HG02970 (cell line): ENCODE measurements around the gene CARD14.

Experiments
- ATAC-seq: cut with Tn5 transposase; IDR thresholded peaks from one replicate; pipeline ENCODE4 v1.9.1; 2021; ENCODE audit warnings: mild to moderate bottlenecking, moderate library complexity, moderate number of reproducible peaks; ENCODE audit not compliant: unreplicated experiment, low FRiP score

Gene CARD14

GRCh38 chr17:80208050-80208449 lies 38.2 kb downstream of the CARD14 start:
- no peak for ATAC-seq

DNA sequence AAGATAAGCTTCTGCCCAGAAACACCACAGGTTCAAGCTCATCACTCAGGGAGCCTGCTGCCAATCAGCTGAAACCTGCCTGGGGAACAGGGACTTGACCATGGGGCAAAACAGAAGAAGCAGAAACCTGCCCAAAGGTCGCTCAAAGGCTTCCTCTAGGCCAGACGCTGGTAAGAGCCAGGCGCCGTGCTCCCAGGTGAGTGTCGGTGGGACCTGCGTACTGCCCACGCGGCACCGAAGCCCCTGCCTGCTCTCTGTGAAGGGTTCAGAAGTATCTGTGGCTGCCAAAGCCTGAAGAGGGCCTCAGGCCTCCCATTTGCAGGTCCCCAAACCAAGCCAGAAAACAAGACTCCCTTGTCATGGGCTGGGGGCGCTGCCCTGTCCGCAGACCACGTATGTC lies 39.9 kb downstream of the CARD14 start:
- ATAC-seq = no peak

DNA sequence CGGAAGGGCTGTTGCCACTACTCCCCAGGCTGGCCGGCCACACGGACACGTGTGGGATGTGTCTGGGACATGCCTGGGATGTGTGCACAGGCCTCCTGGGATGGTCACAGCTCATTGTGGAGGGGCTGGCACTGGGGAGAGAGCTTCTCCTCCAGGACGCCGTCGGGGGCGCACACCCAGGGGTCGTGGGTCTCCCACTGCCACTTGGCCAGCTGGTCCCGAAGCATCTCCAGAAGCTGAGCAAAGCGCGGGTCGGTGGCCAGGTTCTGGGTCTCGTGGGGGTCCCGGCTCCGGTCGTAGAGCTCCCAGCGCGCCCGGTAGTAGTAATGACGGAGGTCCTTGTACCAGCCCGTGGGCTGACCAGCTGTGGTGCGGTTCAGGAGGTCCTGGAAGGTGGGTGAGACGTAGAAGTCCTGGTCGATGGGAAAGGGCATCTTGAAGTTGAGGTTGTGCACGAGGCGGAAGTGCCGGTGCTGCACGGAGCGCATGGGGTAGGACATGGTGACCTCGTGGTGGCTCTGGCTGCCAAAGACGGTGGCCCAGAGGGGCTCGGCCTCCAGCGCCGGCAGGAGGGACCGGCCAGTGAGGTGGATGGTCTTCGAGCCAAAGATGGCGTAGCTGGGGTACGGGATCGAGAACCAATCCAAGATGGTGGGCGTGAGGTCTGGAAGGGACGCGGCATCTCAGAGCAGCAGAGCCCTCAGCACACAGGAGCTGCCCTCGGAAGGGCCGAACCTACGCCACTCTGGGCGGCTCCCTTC lies 40.7 kb downstream of the CARD14 start:
- no peak for ATAC-seq

- no peak for ATAC-seq
Measured at GRCh38 chr17:80212109-80212508, 42.3 kb downstream of the CARD14 start.

DNA sequence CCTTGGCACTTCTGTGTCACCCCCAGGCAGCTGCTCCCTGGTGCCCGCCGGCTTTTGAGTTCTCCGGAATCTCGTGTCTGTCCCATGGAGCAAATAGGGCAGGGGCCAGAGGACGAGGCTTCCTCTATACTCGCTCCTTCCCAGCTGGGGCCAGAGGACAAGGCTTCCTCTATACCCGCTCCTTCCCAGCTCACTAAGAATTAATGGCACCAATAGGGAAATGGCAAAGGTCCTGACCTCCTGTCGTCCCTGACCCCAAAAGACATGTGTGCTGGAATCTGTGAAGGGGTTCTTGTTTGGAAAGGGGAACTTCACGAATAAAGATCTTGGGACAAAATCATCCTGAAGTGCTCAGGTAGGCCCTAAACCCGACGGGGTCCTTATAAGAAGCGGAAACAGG lies 42.7 kb downstream of the CARD14 start:
- no peak for ATAC-seq

DNA sequence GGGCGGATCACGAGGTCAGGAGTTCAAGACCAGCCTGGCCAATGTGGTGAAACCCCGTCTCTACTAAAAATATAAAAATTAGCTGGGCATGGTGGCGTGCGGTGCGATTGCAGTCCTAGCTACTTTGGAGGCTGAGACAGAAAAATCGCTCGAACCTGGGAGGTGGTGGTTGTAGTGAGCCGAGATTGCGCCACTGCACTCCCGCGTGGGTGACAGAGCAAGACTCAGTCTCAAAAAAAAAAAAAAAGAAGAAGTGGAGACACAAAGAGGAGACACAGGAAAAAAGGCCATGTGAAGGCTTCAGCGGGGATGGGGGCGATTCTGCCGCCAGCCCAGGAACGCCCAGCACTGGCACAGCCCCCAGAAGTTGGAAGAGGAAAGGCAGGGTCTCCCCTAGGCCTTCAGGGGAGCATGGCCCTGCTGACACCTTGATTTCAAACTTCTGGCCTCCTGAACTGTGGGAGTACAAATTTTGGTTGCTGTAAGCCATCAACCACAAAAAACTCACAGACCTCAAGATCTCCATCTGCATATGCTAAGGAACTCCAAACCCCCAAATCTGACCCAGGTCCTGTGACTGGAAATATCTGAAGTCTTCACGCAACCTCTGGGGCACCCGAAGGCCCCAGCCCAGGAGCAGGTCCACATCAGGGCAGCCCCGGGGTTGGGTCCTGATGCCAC lies 43.3 kb downstream of the CARD14 start:
- ATAC-seq = no peak

GRCh38 chr17:80213643-80213975 lies 43.8 kb downstream of the CARD14 start:
- ATAC-seq = no peak

DNA sequence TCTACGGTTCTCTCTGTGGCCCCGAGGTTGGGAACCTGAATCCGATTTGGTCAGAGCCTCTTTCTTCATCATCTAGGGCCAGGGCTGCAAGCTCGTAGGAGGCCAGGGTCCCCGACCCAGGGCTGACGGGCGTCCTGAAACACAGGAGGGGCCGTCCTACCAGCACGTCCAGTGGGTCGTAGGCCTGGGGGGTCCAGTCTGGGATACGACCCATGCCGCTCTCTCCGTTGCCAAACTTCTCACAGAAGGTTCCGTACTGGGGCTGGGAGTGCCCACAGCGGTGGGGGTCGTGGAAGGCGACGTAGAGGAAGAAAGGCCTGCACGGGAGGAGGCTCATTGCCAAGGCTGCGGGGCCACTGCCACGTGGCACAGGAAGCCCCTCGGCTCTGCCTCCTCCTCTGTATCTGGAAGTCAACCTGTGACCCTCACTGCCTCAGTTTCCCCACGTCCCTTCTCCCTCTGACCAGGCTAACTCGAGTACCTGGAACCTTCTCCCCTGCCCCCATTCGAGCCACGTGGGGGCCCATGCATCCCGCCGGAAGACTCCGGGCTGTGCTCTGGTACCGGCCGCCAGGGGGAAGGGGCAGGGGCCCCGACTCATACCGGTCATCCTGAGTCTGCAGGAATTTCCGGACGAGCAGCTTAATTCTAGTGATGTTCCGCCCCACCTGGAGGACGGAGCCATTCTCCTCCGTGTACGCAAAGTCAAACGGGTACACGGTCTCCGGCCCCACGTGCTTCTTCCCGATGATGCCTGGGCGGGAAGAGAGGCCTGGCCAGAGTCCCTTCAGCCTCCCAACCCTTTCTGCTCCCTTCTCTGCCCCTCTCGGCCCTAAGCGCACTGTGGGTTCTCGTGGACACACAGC lies 44.4 kb downstream of the CARD14 start:
- no peak for ATAC-seq

DNA sequence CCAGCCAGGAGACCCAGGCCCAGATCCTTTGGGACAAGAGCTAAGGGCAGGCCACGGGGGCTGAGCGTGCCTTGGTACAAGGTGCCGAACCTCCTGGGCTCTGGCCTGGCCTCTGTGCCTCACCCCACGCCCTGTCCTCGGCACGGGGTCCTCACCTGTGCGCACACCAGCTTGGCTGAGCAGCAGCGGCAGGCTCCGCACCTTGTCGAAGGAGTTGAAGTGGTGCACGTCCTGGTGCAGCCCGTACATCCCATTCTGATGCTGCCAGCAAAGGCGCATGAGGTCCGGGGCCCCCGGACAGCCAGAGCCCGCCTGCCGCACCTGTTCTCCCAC lies 45.0 kb downstream of the CARD14 start:
- ATAC-seq = no peak

DNA sequence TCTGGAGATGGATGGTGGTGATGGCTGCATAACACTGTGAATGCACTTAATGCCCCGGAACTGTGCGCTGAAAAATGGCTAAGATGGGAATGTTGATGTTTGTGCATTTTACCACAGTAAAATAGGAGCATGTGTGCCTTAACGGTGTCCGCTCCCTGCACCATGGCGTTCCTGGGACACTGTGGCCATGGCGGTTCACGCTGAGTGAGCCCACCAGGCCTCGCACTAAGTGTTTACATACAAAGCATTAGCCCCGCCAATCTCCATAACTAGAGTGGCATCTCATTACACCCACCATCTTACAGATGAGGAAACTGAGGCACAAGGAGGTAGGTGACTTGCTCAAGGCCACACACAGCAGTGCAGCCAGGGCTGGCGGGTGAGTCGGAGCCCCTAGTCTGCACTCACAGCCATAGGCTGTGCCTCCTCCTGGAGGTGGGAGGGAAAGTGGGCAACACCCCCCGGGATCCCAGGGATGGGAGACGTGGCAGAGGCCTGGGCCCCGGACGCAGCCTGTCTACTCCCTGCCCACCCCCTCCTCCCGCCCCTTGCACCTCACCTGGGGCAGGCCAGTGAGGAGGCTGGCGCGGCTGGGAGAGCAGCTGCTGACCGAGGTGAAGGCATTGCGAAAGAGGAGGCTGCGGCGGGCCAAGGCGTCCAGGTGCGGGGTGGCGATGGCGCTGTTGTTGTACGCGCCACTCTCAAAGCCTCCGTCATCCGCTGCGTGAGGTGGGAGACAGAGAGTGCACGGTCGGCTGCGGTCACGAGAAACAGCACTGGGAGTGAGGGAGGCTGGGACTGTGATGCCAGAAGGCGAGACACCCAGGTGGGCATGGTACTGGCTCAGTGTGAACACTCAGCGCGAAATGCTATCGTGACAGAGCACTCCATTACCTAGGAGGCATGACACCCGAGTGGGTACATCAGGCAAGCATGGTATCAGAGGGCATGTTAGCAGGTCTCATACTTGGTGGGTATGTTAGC lies 46.9 kb downstream of the CARD14 start:
- ATAC-seq = no peak

DNA sequence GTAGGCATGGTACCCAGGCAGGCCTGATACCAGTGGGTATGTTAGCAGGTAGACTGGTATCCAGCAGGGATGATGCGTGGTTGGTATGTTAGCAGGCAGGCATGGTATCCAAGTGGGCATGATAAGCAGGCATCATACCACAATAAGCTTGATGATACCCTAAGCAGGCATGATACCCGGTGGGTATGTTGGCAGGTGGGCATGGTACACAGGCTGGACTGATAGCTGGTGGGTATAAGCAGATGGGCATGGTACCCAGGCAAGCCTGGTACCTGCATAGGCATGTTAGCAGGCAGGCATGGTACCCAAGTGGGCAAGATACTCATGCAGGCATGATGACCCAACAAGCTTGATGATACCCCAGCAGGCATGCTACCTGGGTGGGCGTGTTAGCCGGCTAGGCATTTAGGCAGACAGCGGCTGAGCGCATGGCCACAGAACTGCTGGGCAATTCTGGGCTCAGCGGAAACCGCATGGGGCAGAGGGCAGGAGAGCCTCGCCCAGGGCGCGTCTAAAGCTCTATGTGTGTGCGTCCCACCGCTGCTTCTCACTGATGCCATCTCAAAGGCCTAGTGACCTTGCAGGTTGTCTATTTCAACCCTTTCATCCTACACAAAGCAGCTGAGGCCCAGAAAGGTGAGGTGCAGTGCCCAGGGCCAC lies 48.0 kb downstream of the CARD14 start:
- no peak for ATAC-seq

DNA sequence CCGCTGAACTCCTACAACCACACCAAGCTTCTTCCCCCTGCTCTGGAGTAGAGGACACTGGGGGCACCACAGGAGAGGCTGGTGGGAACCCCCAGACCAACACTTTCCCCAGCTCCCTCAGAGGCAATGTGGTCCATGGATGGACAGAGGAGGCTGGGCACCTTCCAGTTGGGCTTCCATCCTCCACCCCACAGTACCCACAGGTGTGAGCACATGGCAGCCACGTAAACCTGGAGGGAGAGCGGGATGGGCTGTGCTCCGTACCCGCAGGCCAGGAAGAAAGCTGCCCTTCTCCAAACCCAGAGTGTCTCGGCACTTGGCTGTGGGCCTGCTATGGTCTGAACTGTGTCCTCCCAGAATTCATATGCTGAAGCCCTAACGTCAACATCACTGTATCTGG lies 48.6 kb downstream of the CARD14 start:
- no peak for ATAC-seq

DNA sequence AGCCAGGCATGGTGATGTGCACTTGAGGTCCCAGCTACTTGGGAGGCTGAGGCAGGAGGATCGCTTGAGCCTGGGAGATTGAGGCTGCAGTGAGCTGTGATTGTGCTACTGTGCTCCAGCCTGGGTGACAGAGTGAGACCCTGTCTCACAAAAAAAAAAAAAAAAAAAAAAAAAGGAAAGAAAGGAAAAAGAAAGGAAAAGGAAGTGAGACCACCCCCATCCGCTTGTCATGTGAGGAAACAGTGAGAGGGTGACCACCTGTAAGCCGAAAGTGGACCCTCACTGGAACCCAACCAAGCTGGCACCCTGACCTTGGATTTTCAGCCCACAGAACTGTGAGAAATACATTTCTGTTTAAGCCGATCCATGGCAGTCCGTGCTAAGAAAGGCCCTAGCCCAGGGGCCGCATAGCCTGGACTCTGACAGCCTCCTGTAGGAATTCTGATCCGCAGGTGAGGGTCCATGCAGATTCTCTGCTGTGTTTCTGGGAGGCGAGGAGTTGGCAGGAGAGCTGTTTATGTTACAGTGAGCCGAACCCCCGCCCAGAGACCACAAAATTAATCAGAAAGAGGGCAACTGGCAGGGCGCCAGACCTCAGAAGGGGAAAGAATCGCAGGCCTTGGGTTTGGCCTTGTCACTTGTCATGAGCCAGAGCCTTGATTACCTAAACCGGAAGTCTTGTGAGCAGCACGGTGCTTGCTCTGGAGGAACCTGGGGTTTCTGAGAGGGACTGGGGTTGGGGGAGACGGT lies 49.4 kb downstream of the CARD14 start:
- peak; percentile 50 for ATAC-seq

DNA sequence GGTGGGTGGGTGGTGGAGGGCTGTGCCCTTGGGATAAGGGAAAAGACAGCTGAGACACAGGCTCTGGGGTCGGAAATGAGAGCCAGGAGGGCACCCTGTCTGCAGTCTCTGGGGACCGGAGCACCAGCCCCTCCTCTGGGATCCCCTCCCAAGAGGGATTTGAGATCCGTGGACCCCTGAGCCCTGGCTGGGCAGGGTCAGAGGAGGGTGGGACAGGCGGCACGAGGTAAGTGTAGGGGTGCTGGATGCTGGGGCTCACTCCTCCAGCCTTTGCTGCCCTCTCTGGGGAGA lies 49.9 kb downstream of the CARD14 start:
- no peak for ATAC-seq

- no peak for ATAC-seq
Measured at GRCh38 chr17:80220054-80220735, 50.4 kb downstream of the CARD14 start, which contains the start of the genes SGSH and SLC26A11. Gene SGSH, minus strand, starts transcription at chr17:80220333. Its CDS starts 20 bp downstream, at chr17:80220313. Gene SLC26A11, plus strand, starts transcription at chr17:80220427. Its CDS starts 1,134 bp downstream, at chr17:80221561.

DNA sequence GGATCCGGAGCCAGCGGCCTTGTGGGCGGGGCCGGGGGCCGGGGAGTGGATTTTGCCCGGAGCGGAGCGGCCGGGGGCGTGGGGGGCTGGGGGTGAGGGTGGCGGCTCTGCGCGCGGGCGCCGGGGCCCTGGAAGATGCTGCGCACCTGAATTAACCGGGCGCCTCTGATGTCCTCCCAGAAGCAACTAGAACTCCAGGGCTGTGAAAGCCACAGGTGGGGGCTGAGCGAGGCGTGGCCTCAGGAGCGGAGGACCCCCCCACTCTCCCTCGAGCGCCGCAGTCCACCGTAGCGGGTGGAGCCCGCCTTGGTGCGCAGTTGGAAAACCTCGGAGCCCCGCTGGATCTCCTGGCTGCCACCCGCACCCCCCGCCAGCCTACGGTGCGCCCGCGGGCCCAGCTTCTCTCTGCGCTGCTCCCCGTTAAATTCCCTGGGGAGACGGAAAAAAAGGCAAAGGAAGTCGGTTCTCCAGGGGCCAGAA lies 50.9 kb downstream of the CARD14 start:
- no peak for ATAC-seq

- no peak for ATAC-seq
Measured at GRCh38 chr17:80221351-80222105, 51.7 kb downstream of the CARD14 start.
